Astrocyte (in vitro differentiated cells and primary cell): ENCODE results near the gene GRIN3B. TPM values are rescaled to one million over a fixed set of nuclear protein-coding genes. Genes with fewer than 3 reads are reported as not detected.

ENCODE experiments used
- DNase-seq: peaks from one replicate; pipeline ENCODE4 v3.0.0-alpha.2; 2010; ENCODE audit warnings: low read depth
- FAIRE-seq: peaks from 2 replicates; lab custom pipeline; 2011; peaks lifted over from hg19 to GRCh38; lab: Jason Lieb, UNC
- H2AFZ ChIP-seq: 2 replicates; pipeline ENCODE4 v1.6.0; 2012; ENCODE audit warnings: low read depth, low read length, inconsistent platforms
- H3K27ac ChIP-seq: 2 replicates; pipeline ENCODE4 v1.5.1; 2011; ENCODE audit warnings: low read depth, low read length, inconsistent platforms
- H3K27me3 ChIP-seq: 2 replicates; pipeline ENCODE4 v1.6.0; 2011; ENCODE audit warnings: low read length, inconsistent platforms; ENCODE audit not compliant: insufficient read depth
- H3K36me3 ChIP-seq: 2 replicates; pipeline ENCODE4 v1.5.1; 2011; ENCODE audit warnings: low read length, inconsistent platforms; ENCODE audit not compliant: insufficient read depth
- H3K4me1 ChIP-seq: 2 replicates; pipeline ENCODE4 v1.5.1; 2011; ENCODE audit warnings: low read length, inconsistent platforms; ENCODE audit not compliant: insufficient read depth
- H3K4me2 ChIP-seq: 2 replicates; pipeline ENCODE4 v1.6.0; 2012; ENCODE audit warnings: low read length, inconsistent platforms
- H3K4me3 ChIP-seq: 2 replicates; pipeline ENCODE4 v1.5.1; 2011; ENCODE audit warnings: low read depth, mild to moderate bottlenecking, low read length, inconsistent platforms; ENCODE audit not compliant: insufficient read depth
- H3K79me2 ChIP-seq: 2 replicates; pipeline ENCODE4 v1.6.0; 2012; ENCODE audit warnings: mild to moderate bottlenecking, low read length, inconsistent platforms; ENCODE audit not compliant: insufficient read depth
- H3K9ac ChIP-seq: 2 replicates; pipeline ENCODE4 v1.6.0; 2012; ENCODE audit warnings: mild to moderate bottlenecking, low read length, inconsistent platforms
- H3K9me3 ChIP-seq: 2 replicates; pipeline ENCODE4 v1.5.1; 2012; ENCODE audit warnings: low read depth, mild to moderate bottlenecking, low read length, inconsistent platforms; ENCODE audit not compliant: insufficient read depth
- H4K20me1 ChIP-seq: 2 replicates; pipeline ENCODE4 v1.6.0; 2012; ENCODE audit warnings: low read length, inconsistent platforms; ENCODE audit not compliant: insufficient read depth
- H3K27ac Mint-ChIP-seq: one replicate; pipeline ENCODE4 v1.8.0; 2021; ENCODE audit warnings: mild to moderate bottlenecking, mixed read lengths; ENCODE audit not compliant: unreplicated experiment
- H3K27me3 Mint-ChIP-seq: one replicate; pipeline ENCODE4 v1.8.0; 2021; ENCODE audit warnings: low read depth, mixed read lengths; ENCODE audit not compliant: unreplicated experiment
- H3K36me3 Mint-ChIP-seq: one replicate; pipeline ENCODE4 v1.8.0; 2021; ENCODE audit warnings: low read depth, mixed read lengths; ENCODE audit not compliant: unreplicated experiment
- H3K4me1 Mint-ChIP-seq: one replicate; pipeline ENCODE4 v1.8.0; 2021; ENCODE audit warnings: low read depth, mixed read lengths; ENCODE audit not compliant: unreplicated experiment
- H3K4me3 Mint-ChIP-seq: one replicate; pipeline ENCODE4 v1.8.0; 2021; ENCODE audit warnings: mild to moderate bottlenecking, moderate library complexity, mixed read lengths; ENCODE audit not compliant: unreplicated experiment
- H3K9me3 Mint-ChIP-seq: one replicate; pipeline ENCODE4 v1.8.0; 2021; ENCODE audit warnings: mild to moderate bottlenecking, mixed read lengths; ENCODE audit not compliant: unreplicated experiment
- CTCF ChIP-seq: IDR thresholded peaks from 2 replicates; pipeline ENCODE4 v1.5.1; 2011; ENCODE audit warnings: low read depth, mild to moderate bottlenecking, inconsistent platforms, low read length, moderate library complexity; ENCODE audit not compliant: insufficient read depth
- EZH2 ChIP-seq: IDR thresholded peaks from 2 replicates; pipeline ENCODE4 v1.6.1; 2012; ENCODE audit warnings: mild to moderate bottlenecking, low read length, inconsistent platforms; ENCODE audit not compliant: insufficient read depth
- total RNA-seq: library from RNA; stranded (reverse); gene quantifications from 2 replicates; pipeline ENCODE4 v1.2.1, GENCODE V29; 2021

The GRIN3B gene
- total RNA-seq, 1 donor from 2014 or later, result 2.7 TPM

GRCh38 chr19:1032264-1032867 is 32.1 kb downstream of the GRIN3B start:
- Histone ChIP-seq H3K4me2 (no peak overlapping the region), H3K79me2 (peaks cover 65% of the 10 kb centered on the region), H3K9me3 (no peaks in the 10 kb centered on the region), H3K9ac (no peak overlapping the region), H2AFZ (no peak overlapping the region), H3K27ac (no peak overlapping the region), H3K4me3 (no peak overlapping the region), H3K36me3 (peaks cover 20% of the 10 kb centered on the region), H4K20me1 (peaks cover 73% of the 10 kb centered on the region), H3K27me3 (no peaks in the 10 kb centered on the region), H3K4me1 (peaks cover 22% of the 10 kb centered on the region)
- no peak for TF ChIP-seq CTCF
- TF ChIP-seq EZH2, result no peak
- Mint-ChIP-seq H3K27me3 (no peaks in the 10 kb centered on the region), H3K36me3 (peaks cover 18% of the 10 kb centered on the region), H3K9me3 (no peaks in the 10 kb centered on the region), H3K4me1 (peaks cover 16% of the 10 kb centered on the region), H3K4me3 (no peak overlapping the region), H3K27ac (peak overlapping the region; percentile 62)
- FAIRE-seq, result no peak
- DNase-seq, result no peak

GRCh38 chr19:1035998-1036621 is 35.9 kb downstream of the GRIN3B start:
- Mint-ChIP-seq H3K36me3 (peaks cover 27% of the 10 kb centered on the region), H3K4me3 (no peak overlapping the region), H3K27me3 (no peaks in the 10 kb centered on the region), H3K9me3 (no peaks in the 10 kb centered on the region), H3K4me1 (peaks cover 22% of the 10 kb centered on the region), H3K27ac (no peak overlapping the region)
- Histone ChIP-seq H3K27ac (no peak overlapping the region), H4K20me1 (peaks cover 70% of the 10 kb centered on the region), H3K4me1 (peaks cover 35% of the 10 kb centered on the region), H3K36me3 (peaks cover 33% of the 10 kb centered on the region), H2AFZ (no peak overlapping the region), H3K79me2 (peaks cover 28% of the 10 kb centered on the region), H3K4me2 (no peak overlapping the region), H3K4me3 (no peak overlapping the region), H3K9ac (no peak overlapping the region), H3K27me3 (no peaks in the 10 kb centered on the region), H3K9me3 (no peaks in the 10 kb centered on the region)
- DNase-seq, result no peak
- FAIRE-seq, result no peak
- TF ChIP-seq CTCF (no peak), EZH2 (no peak)

- Histone ChIP-seq H3K27ac (peak overlapping the region; percentile 19), H3K79me2 (peaks cover 17% of the 10 kb centered on the region), H3K9me3 (no peaks in the 10 kb centered on the region), H3K36me3 (peaks cover 23% of the 10 kb centered on the region), H3K4me1 (peaks cover 36% of the 10 kb centered on the region), H3K9ac (no peak overlapping the region), H3K4me3 (no peak overlapping the region), H4K20me1 (peaks cover 59% of the 10 kb centered on the region), H3K27me3 (no peaks in the 10 kb centered on the region), H2AFZ (no peak overlapping the region), H3K4me2 (peak overlapping the region; percentile 54)
- DNase-seq (no peak), FAIRE-seq (no peak)
- TF ChIP-seq EZH2, result no peak
- TF ChIP-seq CTCF, result no peak
- Mint-ChIP-seq H3K9me3 (no peaks in the 10 kb centered on the region), H3K4me3 (peak overlapping the region; percentile 72), H3K27ac (no peak overlapping the region), H3K4me1 (peaks cover 23% of the 10 kb centered on the region), H3K36me3 (peaks cover 23% of the 10 kb centered on the region), H3K27me3 (no peaks in the 10 kb centered on the region)
Measured at GRCh38 chr19:1037621-1038064, 37.4 kb downstream of the GRIN3B start.
